ENCODE measurements around the gene CSGALNACT2.

The CSGALNACT2 gene

DNA sequence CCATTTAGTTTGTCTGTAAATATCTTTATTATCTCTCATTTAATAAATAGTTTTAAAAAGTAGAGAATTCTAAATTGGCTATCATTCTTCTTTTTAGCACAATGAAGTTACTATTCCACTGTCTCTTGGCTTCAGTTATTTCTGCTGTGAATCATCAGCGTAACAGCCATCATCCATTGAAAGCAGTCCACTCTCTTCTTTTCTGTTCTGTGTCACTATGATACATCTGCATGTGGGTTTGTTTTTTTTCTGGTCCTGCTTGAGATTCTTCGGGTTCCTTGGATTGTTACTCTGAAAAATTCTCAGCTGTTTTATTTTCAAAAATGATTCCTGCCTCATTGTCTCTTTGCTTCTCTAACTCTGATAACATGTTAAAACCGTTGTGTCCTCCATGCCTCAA lies 52.5 kb downstream of the CSGALNACT2 start:
- no peak for DNase-seq

- no peak for DNase-seq
Measured at GRCh38 chr10:43192884-43193283, 54.6 kb downstream of the CSGALNACT2 start.

DNA sequence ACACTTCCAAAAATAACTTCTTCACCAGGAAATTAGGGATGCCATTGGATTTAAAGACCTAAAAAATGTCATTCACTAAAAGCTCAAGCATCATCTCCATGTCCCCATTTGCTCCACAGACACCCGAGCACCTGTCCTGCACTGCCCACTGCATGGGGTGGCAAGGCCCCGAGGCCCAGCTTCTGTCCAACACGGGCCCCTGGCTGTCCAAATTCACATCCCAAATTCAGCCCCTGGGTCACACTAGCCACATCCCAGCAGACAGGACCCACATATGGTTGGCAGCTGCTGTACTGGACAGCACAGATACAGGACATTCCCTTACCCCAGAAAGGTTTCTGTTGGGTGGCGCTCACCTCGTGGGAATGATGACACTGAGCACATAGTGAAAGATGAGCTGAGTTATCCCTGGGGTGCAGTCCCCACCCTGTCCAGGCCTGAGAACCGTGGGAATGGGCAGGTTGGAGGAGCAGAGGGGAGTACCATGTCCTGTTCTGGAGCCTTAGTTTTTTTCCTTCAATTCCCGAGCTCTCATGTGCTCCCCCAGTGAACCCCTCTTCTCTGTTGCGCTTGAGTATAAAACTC lies 55.3 kb downstream of the CSGALNACT2 start:
- DNase-seq: no peak

- no peak for DNase-seq
Measured at GRCh38 chr10:43194266-43194665, 56.0 kb downstream of the CSGALNACT2 start.

GRCh38 chr10:43194859-43195258 lies 56.6 kb downstream of the CSGALNACT2 start:
- DNase-seq: no peak

GRCh38 chr10:43195557-43195956 lies 57.3 kb downstream of the CSGALNACT2 start:
- DNase-seq: no peak

- DNase-seq: no peak
Measured at GRCh38 chr10:43196131-43196980, 58.1 kb downstream of the CSGALNACT2 start.

DNA sequence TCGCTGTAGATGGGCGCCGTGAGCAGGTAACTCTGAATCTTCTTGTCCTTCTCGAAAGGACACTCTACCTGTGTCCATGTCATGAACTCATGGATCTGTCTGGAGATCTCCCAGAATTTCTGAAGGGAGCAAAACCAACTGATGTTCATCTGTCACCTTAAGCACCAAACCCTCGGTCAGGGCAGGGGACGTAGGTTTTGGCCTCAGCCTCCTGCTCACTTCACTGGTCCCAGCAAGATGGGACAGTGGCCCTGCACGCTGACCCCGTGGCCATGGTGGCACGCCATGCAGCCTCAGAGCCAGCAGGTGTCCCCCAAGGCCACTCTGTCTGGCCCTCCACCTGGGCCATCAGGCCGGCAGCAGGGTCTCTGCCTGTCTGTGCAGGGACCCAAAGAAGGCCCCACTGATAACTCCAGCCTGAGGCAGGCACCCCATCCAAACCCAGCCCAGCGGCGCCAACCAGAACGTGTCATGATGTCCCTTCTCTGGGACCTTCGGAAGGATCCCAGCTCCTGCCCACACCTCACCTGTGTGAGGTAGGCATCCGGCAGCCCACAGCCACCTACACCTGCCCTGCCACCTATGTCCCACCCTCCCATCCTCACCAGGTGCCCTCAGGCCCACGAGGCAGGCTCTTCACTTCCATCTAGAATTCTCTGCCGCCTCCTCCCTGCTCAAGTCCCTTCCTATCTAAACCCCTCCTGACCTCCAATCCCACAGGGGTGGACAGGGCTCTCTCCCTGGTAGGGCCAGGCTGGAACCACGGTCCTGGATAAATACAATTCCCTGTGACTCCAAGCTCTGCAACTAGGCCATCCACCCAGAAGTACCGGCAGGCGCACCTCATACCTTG lies 59.0 kb downstream of the CSGALNACT2 start:
- no peak for DNase-seq

DNA sequence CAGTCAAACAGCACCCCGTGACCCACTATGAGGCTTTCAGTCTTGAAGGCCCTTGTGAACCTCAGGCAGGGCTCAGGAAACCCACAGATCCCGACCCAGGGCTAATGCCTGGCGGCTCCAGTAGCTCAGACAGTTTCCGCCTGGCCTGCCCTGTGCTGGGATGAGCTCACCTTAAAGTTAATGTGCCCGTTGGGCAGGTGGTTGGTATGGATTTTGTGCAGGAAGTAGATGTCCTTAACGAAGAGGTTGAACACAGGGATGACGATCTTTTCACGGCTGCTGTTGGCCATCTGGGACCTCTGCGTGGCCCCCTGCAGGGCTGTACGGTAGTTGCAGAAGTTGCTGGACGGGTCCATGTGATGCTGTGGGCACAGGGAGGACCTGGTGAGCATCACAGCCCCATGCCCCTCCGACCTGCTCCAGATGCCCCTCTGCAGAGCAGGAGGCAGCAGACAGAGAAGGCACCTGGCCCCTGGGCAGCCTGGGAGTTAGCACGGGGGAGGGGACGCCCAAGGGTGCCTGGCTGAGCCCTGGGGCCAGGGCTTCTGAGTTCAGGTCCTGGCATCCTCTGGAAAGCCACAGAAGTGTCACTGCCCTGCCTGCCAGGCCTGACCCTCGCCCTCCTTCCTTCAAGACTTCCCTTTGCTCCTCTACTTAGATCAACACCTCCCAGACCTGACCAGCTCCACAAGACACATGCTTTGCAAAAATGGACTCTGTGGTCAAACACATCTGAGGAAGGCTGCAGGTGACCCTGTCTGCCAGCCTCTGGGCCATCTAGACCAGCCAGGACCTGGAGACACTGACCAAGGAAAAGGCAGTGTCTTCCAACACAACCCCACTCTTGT lies 59.8 kb downstream of the CSGALNACT2 start:
- DNase-seq: peak; percentile 27

DNA sequence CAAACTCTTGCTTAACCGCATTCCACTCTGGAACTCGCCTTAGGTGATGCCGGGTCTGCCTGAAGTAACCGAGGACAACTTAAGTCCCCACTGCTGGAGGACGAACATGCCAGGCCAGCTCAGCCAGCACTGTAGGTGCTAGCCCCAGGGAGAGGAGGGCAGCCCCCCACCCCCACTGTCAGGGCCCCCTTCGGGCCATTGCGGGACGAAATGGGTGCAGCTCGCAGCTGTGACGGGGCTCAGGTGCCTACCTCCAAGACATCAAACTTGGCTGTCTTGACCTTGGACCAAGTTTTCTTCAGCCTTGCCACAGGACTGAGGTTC lies 60.4 kb downstream of the CSGALNACT2 start:
- no peak for DNase-seq

DNA sequence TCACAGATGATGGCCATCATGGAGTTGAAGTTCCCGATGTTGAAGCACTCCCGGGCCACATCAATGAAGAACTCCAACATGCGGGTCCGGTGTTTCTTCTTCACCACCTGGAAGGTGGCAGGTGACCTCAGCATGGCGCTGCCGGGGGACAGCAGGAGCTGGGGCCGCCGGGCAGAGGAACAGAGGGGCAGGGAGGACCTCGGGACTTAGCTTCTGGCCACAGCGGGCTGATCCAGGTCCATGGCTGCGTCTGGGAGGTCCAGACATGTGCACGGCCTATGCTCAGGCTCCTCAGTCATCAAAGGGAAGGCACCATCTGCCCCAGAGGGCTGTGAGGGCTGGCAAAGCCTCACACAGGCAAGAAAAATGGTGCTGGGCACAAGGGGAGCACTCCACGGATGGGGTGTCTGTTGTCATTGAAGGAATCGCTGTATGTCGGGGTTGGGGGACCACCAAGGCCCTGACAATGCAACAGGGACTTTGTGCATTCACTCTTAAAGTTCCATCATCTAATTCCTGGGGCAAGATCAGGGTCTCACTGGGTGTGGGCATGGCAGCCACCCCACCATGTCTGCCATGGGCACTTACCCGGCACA lies 60.9 kb downstream of the CSGALNACT2 start:
- no peak for DNase-seq

GRCh38 chr10:43199684-43200537 lies 61.7 kb downstream of the CSGALNACT2 start:
- no peak for DNase-seq

- DNase-seq: no peak
Measured at GRCh38 chr10:43200538-43201390, 62.5 kb downstream of the CSGALNACT2 start.

GRCh38 chr10:43201545-43202131 lies 63.4 kb downstream of the CSGALNACT2 start:
- DNase-seq: no peak

DNA sequence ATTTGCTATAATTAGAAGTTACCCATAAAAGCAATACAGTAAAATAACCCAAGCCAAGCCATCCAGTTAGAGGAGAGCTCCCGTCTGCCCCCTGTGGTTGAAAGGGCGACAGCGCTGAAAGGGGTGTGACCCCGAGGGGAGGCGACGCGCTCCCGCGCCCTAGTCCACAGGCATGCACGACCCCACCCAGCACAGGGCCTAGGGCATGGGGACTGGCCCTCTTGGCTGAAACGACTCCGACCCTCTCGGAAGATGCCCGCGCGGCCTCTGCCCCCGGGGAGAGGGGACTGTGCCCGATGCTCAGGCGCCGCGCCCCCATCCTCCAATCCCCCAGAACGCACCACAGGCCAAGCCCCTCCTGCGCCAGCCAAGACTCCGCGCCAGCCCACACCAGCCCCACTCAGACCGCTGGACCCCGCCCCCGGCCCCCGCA lies 64.0 kb downstream of the CSGALNACT2 start:
- DNase-seq: peak; percentile 62

GRCh38 chr10:43202657-43203447 lies 64.6 kb downstream of the CSGALNACT2 start:
- peak; percentile 46 for DNase-seq

- no peak for DNase-seq
Measured at GRCh38 chr10:43203448-43204041, 65.3 kb downstream of the CSGALNACT2 start.
